NCI-H2196 (cell line): Measurements from ENCODE around the gene PDE3A.

ENCODE experiments used
- DNase-seq: peaks from one replicate; lab custom pipeline; 2025; ENCODE audit not compliant: unreplicated experiment; lab: John Stamatoyannopoulos, UW

The PDE3A gene

DNA sequence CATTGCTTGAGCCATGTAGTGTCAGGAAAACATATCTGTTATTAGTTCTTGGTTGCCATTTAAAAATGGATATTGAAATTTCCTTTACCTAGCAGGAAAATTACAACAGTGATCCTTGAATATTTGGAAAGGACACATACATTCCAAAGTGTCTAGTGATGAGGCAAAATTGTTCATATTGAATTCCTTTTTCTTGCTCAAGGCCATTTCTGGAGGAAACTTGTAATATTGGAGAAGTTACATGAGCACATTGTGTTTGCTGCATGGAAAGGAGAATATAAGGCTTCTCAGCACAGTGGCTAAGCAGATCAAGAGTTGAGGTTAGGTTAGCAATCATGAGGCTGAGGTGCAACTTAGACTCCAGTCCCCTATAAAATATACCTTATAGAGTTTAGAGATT is 121.9 kb downstream of the PDE3A start:
- no peak for DNase-seq

DNA sequence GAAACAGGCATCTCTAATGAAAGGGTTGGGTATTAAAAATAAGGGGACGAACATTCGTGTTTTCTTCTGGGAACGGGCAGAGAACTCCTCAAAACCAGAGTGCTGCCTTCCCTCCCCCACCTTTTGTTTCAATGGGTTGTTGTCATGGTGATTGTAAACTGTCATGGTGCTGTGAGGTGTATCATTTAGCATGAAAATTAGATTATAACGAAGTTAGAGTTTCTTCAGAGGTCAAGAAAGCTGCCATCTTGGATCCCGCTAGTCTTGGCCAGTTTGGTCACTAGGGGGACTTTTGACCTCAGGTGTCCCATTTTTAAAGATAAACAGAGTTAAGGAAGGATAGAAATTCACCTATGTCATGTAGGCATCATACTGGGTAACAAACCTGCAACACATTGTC is 123.0 kb downstream of the PDE3A start:
- DNase-seq = no peak

DNA sequence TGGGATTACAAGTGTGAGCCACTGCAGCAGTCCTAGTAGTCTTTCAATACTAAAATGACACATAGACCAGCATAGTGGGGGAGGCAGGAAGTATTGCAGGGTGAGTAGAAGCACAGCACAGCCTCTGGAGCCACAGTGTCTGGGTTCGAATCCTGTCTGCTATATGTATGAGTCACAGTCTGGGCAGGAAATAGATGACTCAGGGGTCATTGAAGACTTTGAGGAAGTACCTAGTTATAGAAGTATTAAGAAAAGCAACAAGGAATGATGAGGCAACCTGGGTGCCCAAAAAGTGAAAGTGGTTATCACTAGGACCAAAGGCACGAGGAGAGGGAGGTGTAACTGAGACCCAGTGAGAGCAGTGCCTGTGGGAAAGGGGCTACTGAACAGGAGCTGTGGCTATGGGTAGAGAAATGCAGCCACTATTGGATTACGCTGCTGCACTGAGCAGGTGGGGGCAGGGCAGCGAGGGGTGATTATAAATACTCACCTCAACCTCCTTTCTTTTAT is 124.0 kb downstream of the PDE3A start:
- DNase-seq = no peak

DNA sequence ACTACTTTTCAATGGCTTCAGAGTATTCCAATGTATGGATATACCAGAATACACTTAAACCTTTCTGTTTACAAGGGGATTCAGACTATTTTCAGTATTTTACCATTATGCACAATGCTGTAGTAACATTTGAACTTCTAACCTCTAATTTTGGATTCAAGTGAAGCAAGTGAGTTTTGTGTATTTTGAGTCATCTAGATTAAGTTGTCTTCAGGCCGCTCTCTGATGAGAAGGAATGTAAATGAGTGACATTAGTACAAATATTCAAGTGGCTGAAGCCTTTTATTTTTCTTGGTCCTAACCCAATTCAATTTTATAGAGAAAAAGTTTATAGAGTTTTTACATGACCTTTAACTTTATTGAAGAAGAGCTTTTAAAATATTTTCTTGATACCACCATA is 125.6 kb downstream of the PDE3A start:
- DNase-seq = no peak

DNA sequence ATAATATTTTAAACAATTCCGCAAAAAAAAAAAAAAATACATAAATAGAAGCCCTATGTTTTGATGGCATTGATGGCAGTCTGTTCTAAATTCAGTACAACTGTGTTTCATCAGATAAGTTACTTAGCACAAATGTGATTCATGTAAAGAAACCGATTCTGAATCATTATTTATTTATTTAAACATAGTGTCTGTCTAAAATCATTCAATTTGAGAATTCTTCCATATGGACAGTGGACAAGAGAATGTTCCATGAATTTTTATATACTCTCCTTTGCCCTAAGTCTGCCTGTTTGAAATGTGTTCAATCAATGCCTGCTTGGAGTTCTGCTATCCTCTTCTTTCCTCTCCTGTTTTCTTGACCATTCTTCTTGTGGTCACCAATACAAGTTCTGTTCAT is 126.5 kb downstream of the PDE3A start:
- DNase-seq = no peak

DNA sequence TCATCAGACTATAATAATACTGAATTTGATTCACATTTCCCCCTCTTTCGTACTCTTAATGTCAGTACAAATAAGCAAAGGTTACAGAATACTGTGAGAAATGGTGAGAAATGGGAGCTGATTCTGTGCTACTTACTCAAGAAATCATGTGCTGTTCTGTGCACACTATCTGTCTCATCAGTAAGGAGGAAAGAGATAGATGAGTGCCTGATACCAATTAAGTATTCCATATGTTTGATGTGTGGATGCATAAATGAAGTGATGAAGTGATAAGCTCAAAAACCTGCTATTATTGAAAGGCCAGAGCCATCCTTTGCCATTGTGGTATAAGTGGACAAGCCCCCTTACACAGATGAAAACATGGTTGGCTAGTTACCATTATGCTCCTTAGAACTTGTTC is 127.7 kb downstream of the PDE3A start:
- no peak for DNase-seq

DNA sequence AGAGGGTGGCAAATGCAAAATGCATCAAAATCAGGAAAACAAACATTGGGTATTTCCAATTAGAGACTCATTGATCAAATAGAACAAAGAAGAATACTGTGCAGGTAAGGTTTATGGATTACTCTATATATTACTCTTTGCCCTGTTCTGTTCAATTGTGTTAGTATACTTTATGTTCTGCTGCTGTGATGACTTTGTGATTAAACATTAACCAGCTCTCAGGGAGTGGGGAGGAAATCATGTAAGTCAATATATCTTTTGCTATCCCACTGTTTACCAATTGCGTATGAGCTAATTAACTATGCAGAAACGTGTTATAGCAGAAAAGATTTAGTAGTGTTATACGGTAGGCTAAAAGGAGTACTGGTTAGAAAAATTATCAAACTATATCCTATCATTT is 129.4 kb downstream of the PDE3A start:
- no peak for DNase-seq

DNA sequence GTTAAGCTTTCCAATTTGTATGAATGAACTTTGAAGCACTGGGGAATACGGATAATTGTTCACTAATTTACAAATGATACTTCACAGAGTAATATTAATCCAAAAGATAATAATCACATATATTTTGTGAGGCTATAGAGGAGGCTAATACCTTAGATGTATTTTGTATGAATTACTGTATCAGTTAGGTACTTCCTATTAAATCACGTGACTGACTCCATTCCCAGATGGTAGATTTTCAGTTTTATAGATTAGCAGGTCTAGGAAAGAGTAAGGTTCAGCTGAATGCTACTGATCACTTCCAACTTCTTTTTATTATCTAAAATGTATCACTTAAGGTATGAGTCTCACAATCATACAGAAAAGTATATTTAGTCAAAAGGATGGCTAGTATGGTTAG is 133.6 kb downstream of the PDE3A start:
- DNase-seq = no peak

DNA sequence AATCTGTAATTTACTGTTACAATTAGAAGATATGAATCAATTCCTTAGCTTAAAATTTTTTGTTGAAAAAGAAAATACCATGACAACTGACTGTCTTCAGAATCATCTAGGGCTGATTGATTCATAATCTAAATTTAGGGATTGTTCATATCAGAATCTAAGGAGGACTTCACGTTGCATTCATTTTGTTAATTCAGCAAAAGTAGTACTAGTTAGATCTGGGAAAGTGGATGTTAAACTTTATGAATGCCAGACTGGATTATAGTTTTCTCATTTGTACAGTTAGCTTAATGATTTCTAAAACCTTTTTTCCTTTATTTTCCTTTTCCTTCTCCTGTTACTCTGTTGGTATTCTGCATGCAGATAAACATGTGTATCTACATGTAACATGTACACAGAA is 135.5 kb downstream of the PDE3A start:
- DNase-seq = no peak

DNA sequence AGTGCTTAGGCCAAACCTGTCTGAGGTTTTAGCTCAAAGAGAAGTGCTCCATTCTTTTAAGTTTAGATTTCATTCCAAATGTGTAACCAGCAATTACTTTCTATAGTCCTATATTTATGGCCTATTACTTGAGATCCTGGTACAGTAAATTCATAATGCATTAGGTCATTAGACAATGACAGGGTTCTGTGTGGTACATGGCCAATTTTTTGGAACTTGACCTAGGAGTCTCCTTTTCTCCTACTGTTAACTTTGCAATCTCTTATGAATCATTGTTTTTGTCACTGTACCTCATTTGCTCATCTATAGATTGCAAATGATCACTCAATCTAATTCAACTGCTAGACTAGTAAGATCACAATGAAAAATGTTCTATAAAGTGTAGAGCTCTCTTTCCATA is 136.7 kb downstream of the PDE3A start:
- no peak for DNase-seq

DNA sequence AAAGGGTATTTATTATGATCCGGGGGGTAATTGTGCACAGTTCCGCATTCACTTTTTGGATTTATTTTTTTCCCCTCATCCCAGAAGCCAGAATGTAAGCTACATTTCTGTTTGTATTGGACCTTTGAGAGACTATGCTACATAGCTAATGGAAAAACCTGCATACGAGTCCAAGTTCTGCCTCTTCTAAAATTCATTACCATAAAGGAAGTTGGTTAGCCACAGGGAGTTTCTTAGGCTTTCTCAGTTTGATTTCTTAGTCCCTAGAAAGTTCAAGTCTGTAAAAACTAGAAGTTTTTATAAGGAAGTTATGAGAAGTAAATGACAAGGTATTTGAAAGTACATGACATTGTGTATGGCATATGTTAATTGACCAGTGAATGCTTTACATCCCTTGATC is 138.7 kb downstream of the PDE3A start:
- no peak for DNase-seq

DNA sequence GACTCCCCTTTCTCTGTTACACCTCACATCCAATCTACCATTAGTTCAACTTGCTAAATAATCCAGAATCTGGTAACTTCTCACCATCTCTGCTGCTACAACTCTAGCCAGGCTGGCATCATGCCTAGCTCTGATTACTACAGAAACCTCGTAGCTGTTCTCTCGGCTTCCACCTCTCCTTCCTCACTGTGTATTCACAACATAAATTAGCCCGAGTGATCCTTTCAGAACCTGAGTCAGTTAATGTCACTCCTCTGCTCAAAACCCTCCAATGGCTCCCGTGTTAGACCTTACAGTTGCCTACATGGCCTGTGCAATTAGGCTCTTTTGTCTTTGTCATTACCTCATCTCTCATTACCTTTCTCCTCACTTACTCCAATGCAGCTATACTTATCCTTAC is 139.4 kb downstream of the PDE3A start:
- DNase-seq = no peak

DNA sequence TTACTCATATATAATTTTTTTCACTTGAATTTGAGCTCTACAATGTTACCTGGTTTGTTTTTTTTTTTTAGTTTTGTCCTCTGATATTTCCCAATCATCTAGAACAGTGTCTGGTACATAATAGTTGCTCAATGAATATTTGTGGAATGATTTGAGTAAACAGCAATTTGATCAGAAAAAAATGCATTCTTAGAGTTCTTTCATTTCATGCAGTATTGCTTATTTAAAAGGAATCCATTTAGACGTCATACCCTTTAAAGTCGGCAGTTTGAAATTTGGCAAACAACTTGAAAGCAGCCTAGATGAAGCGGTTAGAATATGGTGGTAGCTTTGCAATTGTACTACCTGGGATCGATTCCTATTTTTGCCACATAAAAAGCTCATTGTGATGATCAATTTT is 140.0 kb downstream of the PDE3A start:
- no peak for DNase-seq

DNA sequence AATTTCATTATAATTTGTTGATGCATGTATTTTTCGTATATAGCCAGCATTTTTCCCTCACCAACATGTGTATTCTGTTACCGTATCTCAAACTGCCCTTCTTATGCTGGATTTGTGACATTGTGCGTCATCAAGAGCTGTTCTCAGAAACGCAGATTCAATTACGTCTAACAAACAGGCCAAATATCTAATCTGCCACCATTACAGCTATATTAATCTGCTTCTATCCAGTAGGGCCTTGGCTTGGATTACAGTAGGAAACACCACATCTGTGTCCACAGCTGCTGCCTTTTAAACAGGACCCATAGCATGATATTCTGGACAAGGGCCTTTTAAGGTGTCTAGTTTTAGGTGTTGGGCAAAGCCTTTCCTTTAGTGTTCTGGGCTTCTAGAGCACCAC is 140.6 kb downstream of the PDE3A start:
- DNase-seq = no peak

DNA sequence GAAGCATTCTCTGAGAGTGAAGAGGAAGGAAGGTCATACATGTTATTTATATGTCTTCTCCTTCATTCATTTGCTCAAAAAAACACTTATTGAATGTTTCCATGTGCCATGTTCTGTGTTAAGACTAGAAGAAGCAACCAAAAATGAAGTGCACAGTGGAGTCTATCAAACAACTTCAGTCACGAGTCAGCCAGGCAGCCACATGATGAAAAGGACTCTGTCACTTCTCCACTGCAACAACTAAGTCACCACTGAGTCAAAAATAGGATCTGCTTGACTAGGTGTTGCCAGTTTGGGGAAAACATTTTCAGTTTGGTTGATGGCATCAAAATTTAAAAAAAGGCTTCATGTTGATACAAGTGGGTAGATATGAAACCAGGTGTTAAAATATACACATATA is 142.5 kb downstream of the PDE3A start:
- DNase-seq = no peak

DNA sequence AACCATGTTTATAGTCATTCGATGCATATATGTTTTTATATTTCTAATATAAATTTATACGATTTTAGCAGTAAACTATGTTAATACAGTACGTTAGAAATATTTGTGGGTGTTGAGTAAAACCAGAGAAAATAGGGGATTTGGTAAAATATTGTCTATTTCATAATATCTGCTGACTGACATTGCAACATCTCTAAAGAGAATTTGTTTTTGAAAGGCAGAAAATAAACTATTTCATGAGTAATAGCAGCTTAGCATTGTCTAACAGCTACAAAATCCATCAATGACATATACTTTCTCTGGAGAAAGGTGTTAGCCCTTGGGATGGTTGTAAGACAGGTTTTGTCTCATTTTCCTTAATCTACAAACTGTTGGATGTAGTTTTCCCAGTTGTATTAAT is 144.9 kb downstream of the PDE3A start:
- DNase-seq = no peak

DNA sequence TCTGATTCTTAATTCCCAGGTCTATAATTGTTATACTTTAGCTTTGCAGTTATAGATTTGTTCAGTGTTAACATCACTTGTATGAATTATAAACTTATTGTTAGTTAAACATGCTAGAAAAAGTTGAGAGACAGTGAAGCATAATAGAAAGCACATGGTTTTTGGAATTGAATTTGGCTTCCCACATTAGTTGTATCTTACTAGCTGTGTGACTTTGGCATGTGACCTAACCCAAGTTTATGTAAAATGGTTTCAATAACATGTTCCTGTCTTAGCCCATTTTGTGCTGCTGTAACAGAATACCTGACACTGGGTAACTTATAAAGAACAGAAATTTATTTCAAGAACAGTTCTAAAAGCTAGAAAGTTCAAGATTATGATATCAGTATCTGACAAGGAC is 146.3 kb downstream of the PDE3A start:
- no peak for DNase-seq

DNA sequence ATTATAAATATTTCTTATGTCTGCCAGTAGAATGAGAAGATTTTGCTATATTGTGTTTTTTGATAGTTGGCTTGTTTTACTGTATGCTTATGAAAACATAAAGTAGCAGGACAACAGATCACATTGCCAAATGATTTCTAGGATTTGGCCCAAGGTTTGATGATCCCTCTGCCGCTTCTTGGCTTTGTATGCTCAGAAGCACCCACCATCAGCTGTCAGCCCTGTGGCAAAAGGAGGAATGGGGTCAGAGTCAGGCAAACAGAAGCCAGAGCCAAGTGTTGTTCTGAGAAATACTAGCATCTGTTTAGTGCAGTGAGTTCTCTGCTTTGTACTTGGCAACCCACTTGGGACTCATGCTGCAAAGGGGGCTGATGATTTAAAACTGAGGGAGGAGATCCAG is 152.2 kb downstream of the PDE3A start:
- DNase-seq = no peak

DNA sequence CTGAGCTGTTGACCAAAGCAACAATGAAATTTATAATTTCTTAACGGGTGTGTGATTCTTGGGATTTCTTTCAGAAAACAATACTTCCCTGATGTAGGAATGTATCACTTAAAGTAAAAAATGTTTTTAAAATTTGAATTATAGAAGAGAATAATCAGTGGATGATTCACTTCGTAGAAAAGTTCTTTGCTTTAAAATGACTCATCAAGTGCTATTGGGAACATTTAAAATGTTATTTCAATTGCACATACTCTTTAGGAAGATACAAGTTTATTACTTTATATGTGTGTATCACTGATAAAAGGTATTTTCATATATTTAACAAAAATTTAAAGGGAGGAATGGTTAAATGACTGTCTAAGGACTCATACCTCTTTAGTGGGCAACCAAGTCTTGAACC is 155.3 kb downstream of the PDE3A start:
- DNase-seq = no peak

DNA sequence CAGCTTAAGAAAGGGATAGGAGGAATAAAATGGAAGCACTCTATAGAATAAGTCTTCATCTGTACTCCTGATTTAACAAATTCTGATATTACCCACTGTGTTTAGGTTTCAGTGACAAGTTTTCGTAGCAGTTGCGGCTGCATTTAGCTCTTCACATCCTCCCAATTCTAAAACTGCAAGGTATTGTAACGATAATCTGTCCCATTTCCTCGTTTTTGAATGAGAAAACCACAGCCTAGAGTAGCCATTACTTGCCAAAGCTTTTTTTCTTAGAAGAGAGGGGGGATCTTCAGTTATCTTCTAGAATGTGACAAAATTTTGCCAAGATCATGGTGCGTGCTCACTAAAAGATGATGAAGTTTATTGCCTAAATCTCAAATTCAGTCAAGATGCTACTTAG is 155.8 kb downstream of the PDE3A start:
- no peak for DNase-seq

DNA sequence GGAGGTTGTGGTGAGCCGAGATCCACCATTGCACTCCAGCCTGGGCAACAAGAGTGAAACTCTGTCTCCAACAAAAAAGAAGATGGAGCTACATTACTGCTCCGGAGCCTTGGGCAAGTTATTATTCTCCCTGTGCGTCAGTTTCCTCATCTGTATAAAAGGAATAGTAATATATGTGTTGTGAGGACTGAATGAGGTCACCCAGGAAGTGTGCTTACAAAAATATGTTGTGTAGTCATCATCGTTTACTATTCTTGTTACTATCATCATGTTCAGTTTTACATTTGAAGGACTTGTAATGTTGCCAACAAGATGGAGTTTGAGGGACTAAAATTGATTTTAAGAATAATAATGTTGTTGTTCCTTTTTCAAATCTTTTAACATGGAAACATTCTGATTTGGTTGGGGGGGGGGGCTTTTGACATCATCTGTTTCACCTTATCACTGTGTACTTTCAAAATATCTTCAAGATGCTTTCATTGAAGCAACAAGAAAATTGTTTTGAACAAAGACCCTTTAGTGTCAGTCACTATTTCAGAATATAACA is 156.8 kb downstream of the PDE3A start:
- DNase-seq = no peak

DNA sequence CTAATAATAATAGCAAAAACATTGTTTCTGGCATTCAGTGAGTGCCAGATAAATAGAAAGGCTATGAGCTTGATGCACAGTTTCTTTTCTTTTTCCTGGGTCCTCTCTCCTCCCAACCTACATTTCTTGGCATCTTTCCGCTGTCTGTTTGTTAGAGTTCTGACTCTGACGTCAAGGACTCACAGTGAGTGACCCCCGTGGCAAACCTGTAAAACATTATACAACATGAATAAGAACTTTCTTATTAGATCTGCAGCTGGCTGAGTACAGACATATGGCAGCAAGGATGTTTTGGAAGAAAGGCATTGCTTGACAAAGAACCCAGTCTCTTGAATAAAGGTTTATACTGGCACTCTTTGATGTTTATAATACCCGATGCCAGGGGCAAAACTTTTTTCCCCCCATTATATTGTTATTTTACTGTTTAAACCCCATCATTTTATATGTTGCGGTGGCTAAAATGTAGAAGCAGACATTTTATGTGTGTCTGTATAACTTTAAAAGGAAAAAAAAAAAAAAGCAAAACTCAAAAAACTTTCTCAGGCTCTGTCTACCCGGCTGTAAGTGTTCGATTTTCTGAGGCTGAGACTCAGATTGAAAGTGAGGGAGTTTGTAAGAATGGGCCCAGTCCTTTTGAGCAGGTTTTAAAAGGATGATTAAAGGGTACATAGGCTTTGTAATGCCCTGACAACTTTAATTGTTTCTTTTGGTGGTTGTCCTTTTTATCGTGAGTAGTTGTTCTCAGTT is 159.3 kb downstream of the PDE3A start:
- no peak for DNase-seq

DNA sequence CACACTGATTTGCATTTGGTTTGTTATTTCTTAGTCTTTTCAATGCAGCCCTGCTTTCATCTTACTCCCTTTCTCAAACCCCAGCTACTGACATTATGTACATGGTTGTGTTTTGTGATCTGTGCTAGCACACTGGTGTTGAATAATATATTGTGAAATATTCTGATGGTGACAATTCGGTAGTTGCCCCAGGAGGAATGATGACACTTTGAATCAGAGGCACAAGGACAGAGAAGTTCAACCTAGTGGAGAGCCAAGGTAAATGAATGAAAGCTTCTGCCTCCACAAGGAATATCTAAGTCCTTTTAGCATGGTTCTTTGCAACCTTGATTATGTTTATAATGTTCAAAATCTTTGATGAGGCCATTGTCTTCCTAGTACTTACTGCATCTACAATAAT is 159.9 kb downstream of the PDE3A start:
- no peak for DNase-seq
